ENCODE results near the gene PPFIA2. TPM values are rescaled to one million over a fixed set of nuclear protein-coding genes. Genes with fewer than 3 reads are reported as not detected.

The PPFIA2 gene
- total RNA-seq, 4 donors from 2014 or later, result 0.69 to 9.1 (median 1.2) TPM

GRCh38 chr12:81722004-81722403 is 37.1 kb downstream of the PPFIA2 start:
- ATAC-seq (ENCODE audit: low FRiP score) (no peak), DNase-seq (ENCODE audit: low spot score) (no peak)
- no peak for TF ChIP-seq CTCF (IDR thresholded peaks at IDR 0.05)

- DNase-seq (ENCODE audit: low spot score) (no peak), ATAC-seq (ENCODE audit: low FRiP score) (no peak)
- TF ChIP-seq CTCF (IDR thresholded peaks at IDR 0.05), result no peak
Observed at GRCh38 chr12:81718616-81719015, 40.5 kb downstream of the PPFIA2 start.

GRCh38 chr12:81712536-81712935 is 46.6 kb downstream of the PPFIA2 start:
- no peak for TF ChIP-seq CTCF (IDR thresholded peaks at IDR 0.05)
- ATAC-seq (ENCODE audit: low FRiP score), result no peak
- DNase-seq (ENCODE audit: low spot score), result no peak

GRCh38 chr12:81705586-81705985 is 53.6 kb downstream of the PPFIA2 start:
- no peak for DNase-seq (ENCODE audit: low spot score)
- no peak for ATAC-seq (ENCODE audit: low FRiP score)
- no peak for TF ChIP-seq CTCF (IDR thresholded peaks at IDR 0.05)

- TF ChIP-seq CTCF (IDR thresholded peaks at IDR 0.05), result no peak
- DNase-seq (ENCODE audit: low spot score), result no peak
- no peak for ATAC-seq (ENCODE audit: low FRiP score)
Observed at GRCh38 chr12:81699551-81699950, 59.6 kb downstream of the PPFIA2 start.

- no peak for ATAC-seq (ENCODE audit: low FRiP score)
- no peak for TF ChIP-seq CTCF (IDR thresholded peaks at IDR 0.05)
- DNase-seq (ENCODE audit: low spot score), result no peak
Observed at GRCh38 chr12:81692008-81692407, 67.1 kb downstream of the PPFIA2 start.

GRCh38 chr12:81683881-81684280 is 75.3 kb downstream of the PPFIA2 start:
- no peak for DNase-seq (ENCODE audit: low spot score)
- TF ChIP-seq CTCF (IDR thresholded peaks at IDR 0.05), result no peak
- ATAC-seq (ENCODE audit: low FRiP score), result no peak

Data from omental fat pad (tissue), 4 donors.